K562 (cell line): ENCODE data around the gene HLA-DOA. TPM values are rescaled to one million over a fixed set of nuclear protein-coding genes. Genes with fewer than 3 reads are reported as not detected.

Experiments
- ARID1B ChIP-seq: fragments of 450-650 bp; IDR thresholded peaks from 2 replicates; pipeline ENCODE4 v1.6.1; 2016; ENCODE audit warnings: antibody characterized with exemption, mild to moderate bottlenecking, inconsistent platforms
- CREBBP ChIP-seq: IDR thresholded peaks from one replicate; pipeline ENCODE4 v1.6.1; 2012; ENCODE audit warnings: low read depth, mild to moderate bottlenecking, control low read depth, inconsistent platforms, low read length
- FOXA1 ChIP-seq: fragments of 450-650 bp; IDR thresholded peaks from 2 replicates; pipeline ENCODE4 v1.6.1; 2016; ENCODE audit warnings: mild to moderate bottlenecking, borderline replicate concordance
- FOXP4 ChIP-seq: sonication (generic); formaldehyde crosslinking; IDR thresholded peaks from 2 replicates; pipeline ENCODE4 v1.8.0; 2022; ENCODE audit warnings: mild to moderate bottlenecking, missing genetic modification reagents, borderline replicate concordance
- HINFP ChIP-seq: fragments of 450-650 bp; conservative IDR thresholded peaks from 2 replicates; pipeline ENCODE4 v1.6.1; 2016; ENCODE audit warnings: missing genetic modification characterization, low read depth, mild to moderate bottlenecking, control low read depth, missing compliant biosample characterization
- HSF4 ChIP-seq: fragments of 250-450 bp; sonication (Bioruptor Pico); IDR thresholded peaks from 2 replicates; pipeline ENCODE4 v2.1.2; 2022; ENCODE audit warnings: mild to moderate bottlenecking, moderate library complexity, borderline replicate concordance
- KLF10 ChIP-seq: fragments of 250-450 bp; sonication (Bioruptor Pico); IDR thresholded peaks from 2 replicates; pipeline ENCODE4 v1.6.1; 2021; ENCODE audit warnings: matching md5 sums
- L3MBTL2 ChIP-seq: fragments of 450-650 bp; IDR thresholded peaks from 2 replicates; pipeline ENCODE4 v1.6.1; 2016; ENCODE audit warnings: mild to moderate bottlenecking, moderate library complexity
- MEF2D ChIP-seq: conservative IDR thresholded peaks from 2 replicates; pipeline ENCODE4 v1.6.1; 2016; ENCODE audit warnings: low read depth, missing genetic modification characterization, missing compliant biosample characterization
- RAD21 ChIP-seq, 2 experiments: fragments of 250-450 bp in 1 of 2; fragments of 450-650 bp in 1 of 2; sonication (Bioruptor Pico) in 1 of 2; formaldehyde crosslinking in 1 of 2; IDR thresholded peaks in 1 of 2; conservative IDR thresholded peaks in 1 of 2; 2 replicates each; pipeline versions ENCODE4 v1.4.0 to v1.8.0; 2020 to 2022; ENCODE audit warnings: mild to moderate bottlenecking in 2 of 2, moderate library complexity in 1 of 2
- RFX1 ChIP-seq: fragments of 450-650 bp; IDR thresholded peaks from 2 replicates; pipeline ENCODE4 v1.6.1; 2016; ENCODE audit warnings: mild to moderate bottlenecking, moderate library complexity
- RHOXF2B ChIP-seq: fragments of 250-450 bp; sonication (Bioruptor Pico); conservative IDR thresholded peaks from 2 replicates; pipeline ENCODE4 v1.5.1; 2021
- TAL1 ChIP-seq: fragments of 450-650 bp; IDR thresholded peaks from 2 replicates; pipeline ENCODE4 v1.6.1; 2016; ENCODE audit warnings: mild to moderate bottlenecking
- TARDBP ChIP-seq: fragments of 450-650 bp; IDR thresholded peaks from 2 replicates; pipeline ENCODE4 v1.6.1; 2016
- TSC22D4 ChIP-seq: fragments of 450-650 bp; IDR thresholded peaks from 2 replicates; pipeline ENCODE4 v1.6.1; 2016; ENCODE audit warnings: missing genetic modification characterization, missing biosample characterization, control low read depth
- ZNF407 ChIP-seq: fragments of 450-650 bp; IDR thresholded peaks from 2 replicates; pipeline ENCODE4 v1.6.1; 2016; ENCODE audit warnings: low read depth
- ZNF707 ChIP-seq: fragments of 250-450 bp; sonication (Bioruptor Pico); conservative IDR thresholded peaks from 2 replicates; pipeline ENCODE4 v1.8.0; 2022; ENCODE audit warnings: inconsistent platforms, mild to moderate bottlenecking, moderate library complexity
- polyA plus RNA-seq, 8 experiments: library from polyadenylated mRNA; depleted of rRNA in 4 of 8; stranded (reverse) in 5 of 8; unstranded in 3 of 8; fragments of >200 nt; fragmentation: Nextera tagmentation in 2 of 8; fragmentation: Illumina TruSeq in 1 of 8; extraction: Ambion mirVana in 2 of 8; extraction: Trizol in 1 of 8; gene quantifications; 2 replicates each; pipeline versions ENCODE4 v1.2.1 to v1.2.3, GENCODE V29; 2011 to 2014; ENCODE audit warnings: inconsistent platforms in 1 of 8, missing spikeins in 1 of 8
- total RNA-seq, 7 experiments: library from RNA; depleted of rRNA in 6 of 7; stranded (reverse); fragments of >200 nt in 6 of 7; fragmentation: Illumina TruSeq in 2 of 7; extraction: Trizol in 2 of 7; gene quantifications; 2 replicates each; pipeline versions ENCODE4 v1.2.1 to v1.2.3, GENCODE V29; 2011 to 2021; ENCODE audit warnings: low replicate concordance in 1 of 7

HLA-DOA gene
- total and polyA plus RNA-seq, 9 of the 15 experiments (the other 6 are each of a cell fraction or from before 2014, with no cell fraction given) = 0.07 TPM; not detected in 8

- no peak; the same call in 1 of the 2 replicates for TF ChIP-seq ZNF407
- TF ChIP-seq FOXA1 = no peak
- no peak for TF ChIP-seq RFX1
- no peak for TF ChIP-seq HSF4
- no peak for TF ChIP-seq TSC22D4 (tag)
- no peak for TF ChIP-seq ZNF707 (CRISPR knock-in tag)
- no peak for TF ChIP-seq MEF2D
- TF ChIP-seq FOXP4 = peak; percentile 95; the same call in 1 of the 2 replicates
- TF ChIP-seq RAD21 (CRISPR knock-in tag; conservative IDR thresholded peaks at IDR 0.05 in 1 of 2, IDR thresholded peaks at IDR 0.05 in 1 of 2) = peak in 1 of 2 experiments; percentile 14; a peak in 1 of 4 replicates
- peak; percentile 81 for TF ChIP-seq ARID1B
- no peak for TF ChIP-seq CREBBP
- TF ChIP-seq RHOXF2B (CRISPR knock-in tag) = no peak
- peak; percentile 67; the same call in 1 of the 2 replicates for TF ChIP-seq HINFP (tag)
- no peak for TF ChIP-seq KLF10 (CRISPR knock-in tag)
- peak; percentile 98 for TF ChIP-seq L3MBTL2
- peak; percentile 71 for TF ChIP-seq TARDBP
- peak; percentile 54; the same call in 1 of the 2 replicates for TF ChIP-seq TAL1
Measured at GRCh38 chr6:32968093-32968866, 41.1 kb downstream of the HLA-DOA start, which contains the start of gene BRD2 (continued).
